ENCODE measurements around the gene SIDT2.

Gene SIDT2

DNA sequence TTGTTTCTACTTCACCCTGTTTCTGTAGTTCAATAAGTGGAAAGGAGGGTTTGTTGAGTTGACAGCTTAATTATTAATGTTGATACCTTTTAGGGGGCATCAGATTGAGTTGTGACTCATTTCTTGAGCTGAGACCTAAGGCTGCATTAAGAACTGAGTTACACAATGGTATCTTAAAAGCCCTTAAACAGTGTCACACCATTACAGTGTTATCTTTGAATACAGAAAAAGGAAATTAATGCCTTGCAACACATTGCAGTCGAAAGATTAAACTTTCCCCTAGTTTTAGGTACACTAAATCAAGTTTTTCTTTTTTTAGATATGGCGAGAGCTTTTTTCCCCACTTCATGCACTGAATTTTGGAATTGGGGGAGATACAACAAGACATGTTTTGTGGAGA lies 17.7 kb upstream of the SIDT2 start:
- no peak overlapping the region for H3K27ac ChIP-seq
- TF ChIP-seq, protein P1, sequence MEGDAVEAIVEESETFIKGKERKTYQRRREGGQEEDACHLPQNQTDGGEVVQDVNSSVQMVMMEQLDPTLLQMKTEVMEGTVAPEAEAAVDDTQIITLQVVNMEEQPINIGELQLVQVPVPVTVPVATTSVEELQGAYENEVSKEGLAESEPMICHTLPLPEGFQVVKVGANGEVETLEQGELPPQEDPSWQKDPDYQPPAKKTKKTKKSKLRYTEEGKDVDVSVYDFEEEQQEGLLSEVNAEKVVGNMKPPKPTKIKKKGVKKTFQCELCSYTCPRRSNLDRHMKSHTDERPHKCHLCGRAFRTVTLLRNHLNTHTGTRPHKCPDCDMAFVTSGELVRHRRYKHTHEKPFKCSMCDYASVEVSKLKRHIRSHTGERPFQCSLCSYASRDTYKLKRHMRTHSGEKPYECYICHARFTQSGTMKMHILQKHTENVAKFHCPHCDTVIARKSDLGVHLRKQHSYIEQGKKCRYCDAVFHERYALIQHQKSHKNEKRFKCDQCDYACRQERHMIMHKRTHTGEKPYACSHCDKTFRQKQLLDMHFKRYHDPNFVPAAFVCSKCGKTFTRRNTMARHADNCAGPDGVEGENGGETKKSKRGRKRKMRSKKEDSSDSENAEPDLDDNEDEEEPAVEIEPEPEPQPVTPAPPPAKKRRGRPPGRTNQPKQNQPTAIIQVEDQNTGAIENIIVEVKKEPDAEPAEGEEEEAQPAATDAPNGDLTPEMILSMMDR (IDR thresholded peaks at IDR 0.05) = no peak
- no peak for TF ChIP-seq ZFX (IDR thresholded peaks at IDR 0.05; ENCODE audit: borderline replicate concordance)

DNA sequence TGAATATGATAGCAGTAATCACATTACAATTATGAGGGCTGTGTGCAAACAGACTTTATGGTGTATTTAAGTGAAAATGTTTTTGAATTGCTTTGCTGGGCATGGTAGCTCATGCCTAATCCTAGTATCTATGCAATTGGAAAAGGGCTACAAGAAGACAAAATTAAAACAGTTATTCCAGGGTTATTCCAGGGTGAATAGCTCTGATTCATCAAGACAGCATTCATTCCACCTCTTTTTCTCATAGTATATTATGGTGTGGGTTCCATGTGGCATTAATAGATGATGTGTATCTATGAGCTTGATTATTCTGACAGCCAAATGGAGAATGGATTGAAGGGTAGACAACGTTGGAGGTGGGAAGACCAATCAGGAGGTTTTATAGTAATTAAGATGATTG lies 12.1 kb upstream of the SIDT2 start:
- TF ChIP-seq, protein P1 (IDR thresholded peaks at IDR 0.05) = no peak
- TF ChIP-seq ZFX (IDR thresholded peaks at IDR 0.05; ENCODE audit: borderline replicate concordance) = no peak
- H3K27ac ChIP-seq = no peak overlapping the region

DNA sequence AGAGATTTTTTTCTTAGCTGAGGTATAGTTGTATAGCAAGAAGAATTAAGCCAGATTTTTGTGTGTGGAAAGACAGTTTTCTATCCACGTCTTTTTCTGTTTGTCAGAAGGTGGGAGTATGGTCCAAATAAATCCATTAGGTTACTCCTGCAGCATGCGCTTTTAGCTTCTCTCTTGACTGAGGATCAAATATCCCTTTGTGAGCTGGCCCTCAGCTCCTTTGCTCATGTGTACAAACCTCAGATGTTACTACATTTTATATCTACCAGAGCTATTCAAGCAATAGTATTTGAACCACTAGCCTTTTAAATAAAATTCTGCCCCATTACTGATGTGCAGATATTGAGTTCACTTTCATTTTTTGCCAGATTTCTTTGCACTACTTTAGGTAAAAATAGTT lies 8.8 kb upstream of the SIDT2 start:
- H3K27ac ChIP-seq = no peak overlapping the region
- TF ChIP-seq, protein P1 (IDR thresholded peaks at IDR 0.05) = no peak
- no peak for TF ChIP-seq ZFX (IDR thresholded peaks at IDR 0.05; ENCODE audit: borderline replicate concordance)

DNA sequence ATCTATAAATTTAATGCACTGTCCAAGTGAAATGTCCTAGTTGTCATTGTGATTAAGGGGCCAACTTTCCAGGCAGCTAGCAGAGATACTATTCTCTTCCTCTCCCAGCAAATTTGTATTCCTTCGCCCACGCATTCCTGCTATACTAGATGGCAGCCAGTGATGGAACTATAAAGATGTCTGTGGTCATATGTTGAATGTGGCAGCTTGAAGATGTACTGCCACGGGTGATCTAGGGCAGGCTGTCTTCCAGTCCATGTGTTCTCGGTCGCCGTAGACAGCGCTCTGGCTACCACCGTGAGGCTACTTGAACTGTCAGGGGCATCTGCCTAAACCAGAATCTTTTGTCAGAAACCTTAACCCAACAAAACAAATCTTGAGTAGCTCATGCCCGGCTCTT lies 8.3 kb upstream of the SIDT2 start:
- TF ChIP-seq ZFX (IDR thresholded peaks at IDR 0.05; ENCODE audit: borderline replicate concordance) = no peak
- TF ChIP-seq, protein P1 (IDR thresholded peaks at IDR 0.05) = no peak
- no peak overlapping the region for H3K27ac ChIP-seq

DNA sequence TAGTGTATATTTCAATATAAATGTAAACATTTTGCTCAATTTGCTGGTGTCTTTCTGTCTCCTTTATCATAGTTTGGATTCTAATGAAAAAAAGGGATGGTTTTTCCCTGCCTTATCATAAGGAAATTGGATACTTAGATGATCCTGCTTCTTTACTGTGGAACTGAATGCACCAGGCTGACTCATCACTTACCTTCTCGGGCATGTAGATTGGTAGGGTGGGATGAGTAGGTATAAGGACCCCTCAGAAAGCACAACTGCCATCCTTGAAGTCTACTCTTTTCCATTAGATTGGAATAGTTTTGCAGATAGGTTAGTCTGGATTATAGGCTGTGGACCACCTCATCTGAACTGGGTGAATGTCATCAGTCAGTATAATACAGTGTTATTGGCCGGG lies 7.5 kb upstream of the SIDT2 start:
- TF ChIP-seq ZFX (IDR thresholded peaks at IDR 0.05; ENCODE audit: borderline replicate concordance) = no peak
- TF ChIP-seq, protein P1 (IDR thresholded peaks at IDR 0.05) = no peak
- H3K27ac ChIP-seq = no peak overlapping the region

DNA sequence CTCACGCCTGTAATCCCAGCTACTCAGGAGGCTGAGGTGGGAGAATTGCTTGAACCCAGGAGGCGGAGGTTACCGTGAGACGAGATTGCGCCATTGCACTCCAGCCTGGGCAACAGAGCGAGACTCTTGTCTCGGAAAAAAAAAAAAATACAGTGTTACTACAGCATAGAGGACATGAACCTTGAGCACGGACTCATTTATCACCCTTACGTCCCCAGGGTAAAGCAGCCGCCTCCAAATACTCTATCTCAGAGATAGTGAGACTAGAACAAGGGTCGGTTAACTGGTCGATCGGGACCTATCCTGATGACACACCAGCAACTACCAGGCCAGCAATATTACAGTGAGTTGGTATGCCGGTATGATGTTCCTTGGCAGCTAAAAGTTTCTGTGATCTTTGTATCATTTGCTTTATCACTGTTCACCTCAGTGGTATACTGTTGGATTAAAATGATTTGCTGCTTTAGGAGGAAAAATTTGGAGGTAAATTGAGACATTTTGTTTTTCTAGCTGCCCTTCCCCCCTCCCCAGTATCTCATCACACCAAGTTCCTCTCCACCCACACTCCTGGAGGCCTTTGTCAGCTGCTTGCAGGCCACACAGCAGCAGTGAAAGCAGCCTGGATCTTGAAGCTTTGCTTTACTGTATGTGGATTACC lies 7.0 kb upstream of the SIDT2 start:
- no peak overlapping the region for H3K27ac ChIP-seq
- TF ChIP-seq ZFX (IDR thresholded peaks at IDR 0.05; ENCODE audit: borderline replicate concordance) = no peak
- TF ChIP-seq, protein P1 (IDR thresholded peaks at IDR 0.05) = no peak

DNA sequence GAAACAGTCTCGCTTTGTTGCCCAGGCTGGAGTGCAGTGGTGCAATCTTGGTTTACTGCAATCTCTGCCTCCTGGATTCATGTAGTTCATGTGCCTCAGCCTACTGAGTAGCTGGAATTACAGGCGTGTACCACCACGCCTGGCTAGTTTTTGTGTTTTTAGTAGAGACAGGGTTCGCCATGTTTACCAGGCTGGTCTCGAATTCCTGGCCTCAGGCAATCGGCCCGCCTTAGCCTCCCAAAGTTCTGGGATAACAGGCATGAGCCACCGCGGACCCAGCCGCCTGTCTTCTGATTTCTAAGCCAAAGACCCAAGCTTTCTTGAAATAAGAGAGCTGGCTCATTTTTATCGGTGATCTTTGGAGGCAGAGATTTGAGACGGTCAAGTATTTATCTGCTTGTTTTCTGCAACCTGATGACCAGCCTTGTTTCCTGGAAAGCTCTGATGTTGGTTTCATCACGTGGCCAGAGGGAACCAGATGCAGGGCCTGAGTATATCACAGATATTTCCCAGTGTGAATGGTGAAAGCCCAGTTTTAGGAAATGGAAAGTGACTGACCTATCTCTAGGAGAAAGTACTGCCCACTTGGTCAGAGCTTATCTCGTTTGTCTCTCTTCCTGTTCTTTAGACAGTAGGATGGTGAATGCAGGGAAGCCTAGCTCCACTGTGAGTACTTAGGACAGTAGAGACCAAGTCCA lies 5.7 kb upstream of the SIDT2 start:
- no peak overlapping the region for H3K27ac ChIP-seq
- no peak for TF ChIP-seq ZFX (IDR thresholded peaks at IDR 0.05; ENCODE audit: borderline replicate concordance)
- TF ChIP-seq, protein P1 (IDR thresholded peaks at IDR 0.05) = no peak
